NCI-H82 (cell line): ENCODE results near the gene IPO8.
"Not testable (repeated sequence)": the region's sequence is repeated elsewhere in the genome, so short reads cannot be mapped to it uniquely, and the experiment has no call there.

Experiments
- DNase-seq: peaks from one replicate; lab custom pipeline; 2025; lab: John Stamatoyannopoulos, UW

Gene IPO8

DNA sequence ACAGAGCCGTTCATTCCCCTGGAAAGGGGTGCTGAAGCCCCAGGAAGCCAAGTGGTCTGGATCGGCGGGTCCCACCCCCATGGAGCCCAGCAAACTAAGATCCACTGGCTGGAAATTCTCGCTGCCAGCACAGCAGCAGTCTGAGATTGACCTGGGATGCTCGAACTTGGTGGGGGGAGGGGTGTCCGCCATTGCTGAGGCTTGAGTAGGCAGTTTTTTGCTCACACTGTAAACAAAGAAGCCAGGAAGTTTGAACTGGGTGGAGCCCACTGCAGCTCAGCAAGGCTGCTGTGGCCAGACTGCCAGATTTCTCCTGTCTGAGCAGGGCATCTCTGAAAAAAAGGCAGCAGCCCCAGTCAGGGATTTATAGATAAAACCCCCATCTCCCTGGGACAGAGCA lies 91.4 kb downstream of the IPO8 start:
- DNase-seq: not testable (repeated sequence)

DNA sequence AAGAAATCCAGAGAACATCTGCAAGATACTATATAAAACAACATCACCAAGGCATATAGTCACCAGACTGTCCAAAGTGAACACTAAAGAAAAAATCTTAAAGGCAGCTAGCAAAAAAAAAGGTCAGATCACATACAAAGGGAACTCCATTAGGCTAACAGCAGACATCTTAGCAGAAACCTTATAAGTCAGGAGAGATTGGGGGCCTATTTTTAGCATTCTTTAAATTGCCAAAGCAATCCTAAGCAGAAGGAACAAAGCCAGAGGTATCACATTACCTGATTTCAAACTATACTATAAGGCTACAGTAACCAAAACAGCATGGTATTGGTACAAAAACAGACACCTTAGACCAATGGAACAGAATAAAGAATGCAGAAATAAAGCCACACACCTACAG lies 92.5 kb downstream of the IPO8 start:
- no peak for DNase-seq

DNA sequence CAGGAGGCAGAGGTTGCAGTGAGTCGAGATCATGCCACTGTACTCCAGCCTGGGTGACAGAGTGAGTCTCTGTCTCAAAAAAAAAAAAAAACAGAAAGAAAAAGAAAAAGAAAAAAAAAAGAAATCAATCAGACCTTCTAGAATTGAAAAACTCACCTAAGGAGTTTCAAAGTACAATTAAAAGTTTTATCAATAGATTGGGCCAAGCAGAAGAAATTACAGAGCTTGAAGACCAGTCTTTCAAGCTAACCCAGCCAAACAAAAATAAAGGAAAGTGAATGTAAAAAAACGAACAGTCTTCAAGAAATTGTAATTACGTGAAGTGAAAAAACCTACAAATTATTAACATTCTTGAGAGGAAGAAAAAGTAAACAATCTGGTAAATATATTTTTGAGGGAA lies 93.0 kb downstream of the IPO8 start:
- DNase-seq: no peak

DNA sequence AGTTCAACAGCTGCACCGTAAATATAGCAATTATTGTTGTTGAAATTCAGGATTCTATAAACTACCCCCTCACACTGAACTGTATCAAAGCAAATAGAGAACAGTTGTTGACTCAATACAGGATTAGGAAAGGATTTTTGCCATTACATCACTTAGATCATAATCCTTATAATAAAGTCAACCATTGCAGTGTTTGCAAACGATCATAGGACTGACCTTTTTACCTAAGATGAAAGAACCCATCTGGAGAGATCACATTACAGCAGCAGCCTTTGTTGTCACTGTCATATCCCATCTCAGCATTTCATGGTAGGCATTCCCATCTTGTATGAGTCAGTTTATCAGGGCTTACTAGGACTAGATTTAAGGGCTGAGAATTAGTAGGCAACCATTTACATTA lies 96.1 kb downstream of the IPO8 start:
- peak; percentile 75 for DNase-seq

DNA sequence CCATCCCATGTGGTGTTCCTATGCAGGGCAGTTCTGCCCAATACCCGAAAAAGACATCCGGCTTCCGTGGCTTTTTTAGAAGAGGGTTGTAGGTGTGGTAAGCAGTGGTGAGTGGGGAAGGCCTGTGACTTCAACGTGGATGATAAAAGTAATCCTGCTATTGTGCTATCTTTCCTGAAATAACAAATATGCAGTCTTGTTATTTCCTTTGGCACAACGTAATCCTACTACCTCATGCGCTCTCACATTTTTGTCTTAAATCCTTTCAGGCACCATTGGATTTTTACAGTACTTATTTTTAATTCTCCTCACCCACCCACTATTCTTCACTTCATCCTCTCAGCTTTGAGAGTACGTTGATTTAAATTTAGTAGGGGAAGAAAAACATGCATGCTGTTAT lies 96.8 kb downstream of the IPO8 start:
- DNase-seq: no peak

DNA sequence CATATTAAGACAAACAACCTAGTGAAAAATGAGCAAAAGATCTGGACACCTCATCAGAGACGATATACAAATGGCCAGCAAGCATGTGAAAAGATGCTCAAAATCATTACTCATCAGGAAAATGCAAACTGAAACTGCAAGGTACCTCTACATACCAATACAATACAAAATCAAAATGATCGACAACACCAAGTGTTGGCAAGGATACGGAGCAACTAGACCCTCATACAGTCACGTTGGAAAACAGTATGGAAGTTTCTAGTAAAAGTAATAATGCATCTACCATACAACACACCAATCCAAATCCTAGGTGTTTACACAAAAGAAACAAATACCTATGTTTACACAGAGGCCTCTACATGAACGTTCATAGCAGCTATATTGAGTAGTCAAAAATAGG lies 99.9 kb downstream of the IPO8 start:
- no peak for DNase-seq

DNA sequence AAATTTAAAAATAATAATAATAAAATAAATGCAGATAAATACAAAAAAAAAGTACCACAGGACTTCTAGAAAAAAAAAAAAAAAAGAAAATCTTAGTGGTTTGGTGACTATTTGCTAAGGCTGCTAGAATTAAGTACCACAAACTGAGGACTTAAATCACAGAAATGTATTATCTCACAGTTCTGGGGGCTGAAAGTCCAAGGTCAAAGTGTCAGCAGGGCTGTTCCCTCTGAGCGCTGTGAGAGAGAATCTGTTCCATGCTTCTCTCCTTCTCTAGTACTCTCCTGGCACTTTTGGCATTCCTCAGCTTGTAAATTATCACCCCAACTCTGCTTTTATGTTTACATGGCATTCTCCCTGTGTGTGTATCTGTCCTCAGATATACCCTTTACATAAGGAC lies 101.2 kb downstream of the IPO8 start:
- DNase-seq: no peak

DNA sequence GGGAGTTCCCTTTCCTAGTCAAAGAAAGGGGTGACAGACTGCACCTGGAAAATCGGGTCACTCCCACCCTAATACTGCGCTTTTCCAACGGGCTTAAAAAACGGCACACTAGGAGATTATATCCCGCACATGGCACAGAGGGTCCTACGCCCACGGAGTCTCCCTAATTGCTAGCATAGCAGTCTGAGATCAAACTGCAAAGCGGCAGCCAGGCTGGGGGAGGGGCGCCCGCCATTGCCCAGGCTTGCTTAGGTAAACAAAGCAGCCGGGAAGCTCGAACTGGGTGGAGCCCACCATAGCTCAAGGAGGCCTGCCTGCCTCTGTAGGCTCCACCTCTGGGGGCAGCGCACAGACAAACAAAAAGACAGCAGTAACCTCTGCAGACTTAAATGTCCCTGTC lies 107.1 kb downstream of the IPO8 start:
- DNase-seq: not testable (repeated sequence)

DNA sequence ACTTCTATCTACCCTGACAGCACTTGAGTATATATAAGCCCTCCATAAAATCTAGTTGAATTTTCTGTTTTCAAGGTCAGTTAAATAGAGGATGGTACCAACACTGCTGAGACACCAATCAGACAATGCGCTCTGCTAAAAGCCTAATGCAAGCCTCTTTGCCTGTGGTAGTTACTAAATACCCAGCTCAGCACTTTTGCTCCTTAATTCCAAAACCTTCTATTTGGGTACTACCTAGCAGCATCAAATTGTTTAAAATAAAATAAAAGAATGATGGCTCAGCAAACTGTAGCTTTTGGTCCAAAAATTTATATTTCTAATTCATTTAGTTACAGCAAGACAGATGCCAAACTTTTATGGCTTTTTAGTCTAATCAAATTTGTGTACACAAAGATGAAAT lies 107.9 kb downstream of the IPO8 start:
- DNase-seq: no peak

DNA sequence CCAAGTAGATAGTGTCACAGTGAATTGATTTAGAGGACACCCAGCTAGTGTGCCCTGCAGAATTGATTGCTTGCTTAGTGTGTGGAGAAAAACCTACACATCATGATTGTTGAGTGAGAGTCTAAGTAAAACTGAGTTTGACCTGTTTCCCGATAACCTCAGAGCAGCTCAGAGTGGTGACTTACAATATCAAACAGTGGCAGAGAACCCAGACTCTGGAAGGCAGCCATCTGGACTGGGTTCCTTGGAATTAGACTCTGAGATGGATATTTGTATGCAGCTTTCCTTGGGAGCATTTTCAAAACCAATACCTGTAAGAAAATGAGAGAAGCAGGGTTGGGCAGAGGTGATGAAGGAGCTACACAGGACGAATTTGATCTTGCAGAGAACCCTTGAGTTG lies 109.8 kb downstream of the IPO8 start:
- DNase-seq: no peak

DNA sequence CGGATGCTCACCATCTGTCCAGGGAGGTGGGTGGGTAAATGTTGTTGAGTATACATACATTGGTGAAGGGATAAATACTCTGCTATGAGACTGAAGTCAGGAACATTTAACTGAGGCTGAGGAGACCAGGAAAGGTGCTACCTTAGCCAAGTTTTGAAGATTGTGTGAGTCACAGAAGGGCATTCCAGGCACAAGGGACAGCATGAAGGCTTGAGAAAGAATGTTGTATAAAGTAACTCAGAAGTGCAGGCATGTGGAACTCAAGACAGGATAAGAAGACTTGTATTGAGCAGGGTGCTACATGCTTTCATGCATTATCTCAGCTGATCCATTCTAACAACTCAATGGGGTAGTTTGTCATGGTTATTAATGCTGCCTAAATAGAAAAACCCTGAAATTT lies 112.7 kb downstream of the IPO8 start:
- DNase-seq: no peak

DNA sequence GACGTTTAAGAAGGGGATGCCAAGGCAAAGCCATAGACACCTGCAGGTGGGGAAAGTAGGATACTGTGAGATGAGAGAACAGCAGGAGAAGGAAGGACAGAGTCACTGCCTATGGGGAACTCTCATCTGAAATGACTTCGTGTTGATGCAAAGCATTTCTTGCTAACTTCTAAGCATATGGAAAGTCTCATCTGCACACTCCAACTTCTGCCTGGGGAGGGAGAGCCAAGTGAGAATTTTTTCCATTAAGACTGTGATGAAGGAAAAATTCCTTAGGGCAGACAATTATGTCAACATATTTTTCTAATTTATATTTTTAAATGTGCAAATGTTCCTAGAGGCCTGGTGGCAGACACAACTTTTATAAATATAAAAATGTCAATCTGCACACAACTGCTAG lies 115.3 kb downstream of the IPO8 start:
- no peak for DNase-seq
